ENCODE measurements around the gene DLG1.

- no peak for TF ChIP-seq SIN3A (IDR thresholded peaks at IDR 0.05; ENCODE audit: borderline replicate concordance, insufficient read depth, low read depth, low read length)
- TF ChIP-seq CTCF (IDR thresholded peaks at IDR 0.05) = no peak
Observed at GRCh38 chr3:197260491-197261163, 37.8 kb downstream of the DLG1 start.
